TTC549 (cell line): ENCODE data around the gene ZNF292.
"Not testable (repeated sequence)": the region's sequence is repeated elsewhere in the genome, so short reads cannot be mapped to it uniquely, and the experiment has no call there.

ENCODE experiments used
- FAIRE-seq: peaks from 2 replicates; lab custom pipeline; 2012; peaks lifted over from hg19 to GRCh38; lab: Jason Lieb, UNC

ZNF292 gene

DNA sequence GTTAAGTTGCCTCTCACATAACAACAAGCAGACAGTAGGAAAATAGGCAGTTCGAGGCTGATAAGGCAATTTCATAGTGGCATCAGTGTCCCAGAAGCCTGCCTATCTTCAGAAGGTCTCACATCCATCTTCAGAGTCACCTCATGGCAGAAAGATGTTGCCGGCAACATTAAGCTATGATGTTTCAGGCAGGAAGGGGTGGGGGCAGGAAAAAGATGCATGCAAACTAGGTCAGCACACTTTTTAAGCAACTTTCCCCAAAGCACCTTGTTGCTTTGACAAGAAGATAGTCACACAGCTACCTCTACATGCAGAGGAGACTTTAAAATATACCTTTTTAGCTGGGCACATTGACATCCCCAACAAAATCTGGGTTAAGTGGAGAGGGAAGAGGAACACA lies 123.8 kb downstream of the ZNF292 start:
- FAIRE-seq = no peak

DNA sequence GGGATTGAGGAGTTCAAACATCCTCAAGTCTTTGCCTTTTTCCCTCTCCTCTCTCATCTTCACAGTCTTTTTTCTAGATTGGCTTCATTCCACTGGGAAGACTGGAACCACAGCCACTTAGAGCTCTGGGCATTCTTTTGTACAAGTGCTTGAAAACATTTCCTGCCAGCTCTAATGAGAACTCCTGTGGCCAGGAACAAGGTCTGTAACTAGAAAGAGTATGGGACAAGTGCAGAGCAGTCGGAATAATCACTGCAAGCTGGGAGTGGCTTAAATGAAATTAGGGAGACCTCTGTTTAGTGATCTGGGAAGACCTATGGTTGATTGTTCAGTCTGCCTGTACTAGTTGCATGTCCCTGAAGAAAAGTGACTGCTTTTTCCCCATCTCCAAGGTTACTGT lies 126.1 kb downstream of the ZNF292 start:
- FAIRE-seq = no peak

DNA sequence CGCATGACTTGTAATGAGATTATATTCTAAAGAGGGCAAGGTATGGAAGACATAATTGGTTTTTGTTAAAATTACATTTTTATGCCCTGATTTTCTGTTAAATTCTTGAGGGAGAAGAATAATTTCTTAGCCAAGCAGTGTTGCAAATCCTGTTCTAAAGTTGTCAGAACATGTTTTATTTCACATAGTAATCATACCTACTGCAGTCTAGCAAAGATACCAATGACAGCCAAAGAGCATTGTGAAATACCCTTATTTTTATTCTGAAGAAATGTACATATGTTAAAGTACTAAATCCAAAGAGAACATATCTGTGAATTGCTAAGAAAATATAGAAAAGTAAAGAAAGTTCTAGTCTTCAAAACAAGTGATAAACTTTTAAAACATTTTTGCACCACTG lies 127.4 kb downstream of the ZNF292 start:
- no peak for FAIRE-seq

DNA sequence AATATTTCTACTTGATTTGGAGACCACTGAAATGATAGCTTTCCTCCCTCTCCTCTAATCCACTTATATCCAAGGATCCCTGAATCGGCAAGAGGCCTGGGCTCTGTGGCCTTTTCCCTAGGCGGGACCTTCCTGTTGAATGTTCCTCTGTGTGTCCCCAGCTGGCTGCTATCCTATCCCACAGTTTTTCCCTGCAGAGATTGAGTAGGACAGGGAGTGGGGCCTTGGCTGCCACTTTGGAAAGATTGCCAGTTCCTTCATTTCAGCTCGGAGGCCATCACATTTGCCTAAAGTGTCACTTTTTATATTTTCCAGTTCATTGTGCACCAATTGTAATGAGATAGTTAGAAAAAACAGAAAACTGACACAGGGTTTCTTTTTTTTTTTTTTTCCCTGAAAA lies 128.1 kb downstream of the ZNF292 start:
- no peak for FAIRE-seq

DNA sequence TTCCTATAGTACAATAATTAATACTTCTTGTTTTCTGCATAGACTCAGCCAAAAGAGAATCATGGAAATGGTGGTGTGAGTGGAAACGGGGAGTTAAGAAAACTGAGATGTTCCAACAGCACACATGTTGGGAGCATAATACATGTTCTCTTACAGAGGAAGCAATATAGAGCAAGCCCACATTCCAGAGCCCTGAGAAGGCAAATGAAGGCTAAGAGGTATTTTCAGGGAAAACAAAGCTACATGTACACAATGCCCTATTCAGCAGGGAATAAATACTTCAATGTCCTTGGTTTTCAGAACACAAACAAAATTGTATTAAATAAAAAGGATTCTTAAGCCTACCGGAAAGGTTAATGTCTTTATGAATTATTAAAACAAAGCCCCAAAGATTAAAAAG lies 131.9 kb downstream of the ZNF292 start:
- no peak for FAIRE-seq

DNA sequence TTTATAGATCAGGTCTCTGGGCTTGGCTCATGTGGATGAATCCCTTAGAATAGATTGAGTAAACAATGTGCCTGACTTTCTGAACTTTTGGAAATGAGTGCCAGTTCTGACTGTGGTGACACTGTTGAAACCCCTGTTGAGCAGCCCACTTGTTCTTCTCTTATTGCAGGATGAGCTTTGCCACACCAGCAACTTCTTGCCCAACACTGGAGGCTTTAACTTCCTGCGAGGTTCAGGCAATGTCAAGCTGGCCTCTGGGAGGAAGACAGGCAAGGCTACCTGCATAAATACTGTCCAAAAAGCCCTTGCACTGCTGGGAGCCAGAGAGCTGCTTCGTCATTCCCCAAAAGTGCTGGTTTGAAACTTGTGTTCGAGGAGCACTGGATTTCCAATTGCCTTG lies 134.2 kb downstream of the ZNF292 start:
- FAIRE-seq = no peak

DNA sequence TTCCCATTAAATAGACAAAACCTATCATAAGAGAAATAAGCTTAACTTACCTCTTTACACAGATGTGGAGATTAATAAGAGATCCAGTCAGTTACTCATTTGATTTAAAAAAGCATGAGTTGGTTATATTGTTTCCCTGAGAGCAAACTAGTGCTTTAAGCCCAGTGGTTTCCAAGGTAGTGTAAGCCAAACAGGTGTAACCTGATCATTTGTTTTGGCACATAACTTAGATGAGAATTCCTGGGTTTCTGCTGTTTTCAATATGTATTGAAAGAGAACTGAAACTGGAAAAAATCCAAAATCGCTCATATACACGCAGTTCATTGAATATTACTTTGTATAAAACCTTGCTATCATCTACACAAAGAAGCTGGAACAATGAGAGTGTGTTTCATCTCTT lies 136.5 kb downstream of the ZNF292 start:
- no peak for FAIRE-seq

DNA sequence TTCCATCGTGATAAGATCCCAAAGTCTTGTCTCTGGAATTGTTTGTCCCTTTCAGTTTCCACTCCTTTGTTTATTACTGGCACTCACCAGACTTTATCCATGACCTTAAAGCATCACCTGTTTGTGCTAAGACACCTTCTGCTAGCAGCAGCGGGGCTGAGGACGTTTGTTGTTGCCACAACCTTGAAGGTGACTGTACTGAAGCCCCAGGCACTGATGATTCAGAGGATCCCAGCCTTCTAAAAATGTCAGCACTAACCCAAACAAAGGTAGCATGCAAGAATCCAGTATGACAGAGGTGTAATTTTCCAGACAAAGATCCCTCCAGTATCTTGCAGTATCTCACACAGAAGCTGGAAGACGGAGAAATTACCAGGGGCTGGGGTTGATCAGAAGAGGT lies 138.2 kb downstream of the ZNF292 start:
- FAIRE-seq = no peak

DNA sequence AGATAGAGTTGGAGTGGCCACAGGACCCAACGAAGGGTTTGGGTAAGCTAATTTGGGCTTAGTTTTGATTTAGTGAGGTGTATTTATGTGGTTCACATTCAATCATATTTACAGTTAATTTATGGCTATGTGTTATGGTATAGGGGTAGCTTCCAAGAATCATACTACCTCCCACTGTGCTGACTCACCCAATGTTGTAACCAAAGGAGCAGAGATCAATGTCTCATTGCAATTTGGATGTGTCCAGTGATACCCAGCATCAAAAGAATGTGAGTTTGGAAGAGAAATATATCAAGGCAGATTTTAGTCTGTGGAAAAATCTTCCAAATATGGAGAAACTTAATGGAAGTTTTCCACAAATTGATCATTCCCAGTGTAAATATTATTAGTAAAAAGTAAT lies 141.8 kb downstream of the ZNF292 start:
- FAIRE-seq = no peak

DNA sequence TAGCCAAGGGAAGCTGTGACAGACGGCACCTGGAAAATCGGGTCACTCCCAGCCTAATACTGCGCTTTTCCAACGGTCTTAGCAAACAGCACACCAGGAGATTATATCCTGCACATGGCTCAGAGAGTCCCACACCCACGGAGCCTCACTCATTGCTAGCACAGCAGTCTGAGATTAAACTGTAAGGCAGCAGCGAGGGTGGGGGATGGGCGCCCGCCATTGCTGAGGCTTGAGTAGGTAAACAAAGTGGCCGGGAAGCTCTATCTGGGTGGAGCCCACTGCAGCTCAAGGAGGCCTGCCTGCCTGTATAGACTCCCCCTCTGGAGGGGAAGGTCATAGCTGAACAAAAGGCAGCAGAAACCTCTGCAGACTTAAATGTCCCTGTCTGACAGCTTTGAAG lies 145.9 kb downstream of the ZNF292 start:
- not testable (repeated sequence) for FAIRE-seq

DNA sequence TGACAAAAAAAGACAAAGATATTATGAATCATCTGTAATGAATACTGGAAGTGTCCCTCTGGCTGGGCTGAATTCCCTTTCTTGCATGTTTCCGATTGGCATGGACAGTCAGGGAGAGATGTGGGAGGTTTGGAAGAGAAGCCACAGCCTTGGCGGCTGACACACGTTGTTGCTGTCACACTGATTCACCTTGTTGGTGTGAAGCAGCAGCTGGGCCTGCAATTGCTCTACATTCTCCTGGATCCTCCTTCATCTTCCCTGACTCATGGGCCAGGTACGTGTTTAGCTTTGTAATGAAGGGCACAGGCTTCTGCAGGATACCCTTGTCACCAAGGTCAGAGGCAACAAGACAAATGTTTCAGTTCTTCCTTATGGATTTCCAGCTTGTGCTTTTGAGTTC lies 153.6 kb downstream of the ZNF292 start:
- FAIRE-seq = no peak

DNA sequence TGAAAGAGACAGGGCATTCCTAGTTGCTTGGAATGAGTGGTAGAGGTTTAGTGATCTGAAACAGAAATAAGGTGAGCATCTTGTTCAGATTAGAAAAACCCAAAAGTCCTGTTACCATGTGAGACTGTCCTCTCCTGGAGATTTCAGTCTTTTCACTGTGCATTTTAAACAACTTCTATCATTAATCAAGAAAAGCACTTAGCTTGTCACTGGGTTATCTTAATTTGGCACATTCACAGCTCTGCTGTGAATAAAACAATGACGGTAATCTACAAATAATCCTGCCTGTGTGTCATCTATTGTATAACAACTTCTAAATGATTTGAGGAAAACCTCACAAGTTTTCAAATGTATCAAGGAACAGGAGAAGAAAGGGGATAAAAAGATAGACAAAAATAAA lies 157.5 kb downstream of the ZNF292 start:
- FAIRE-seq = no peak
